Activated T-cell treated with anti-CD3 and anti-CD28 coated beads, Interleukin-2, amount 50 U/mL, for 72 hours (primary cell): Measurements from ENCODE around the gene IFNL4. TPM values are rescaled to one million over a fixed set of nuclear protein-coding genes. Genes with fewer than 3 reads are reported as not detected.

ENCODE experiments used
- ATAC-seq, 2 donors: fragments of 150-1000 bp; cut with Tn5 transposase; replicated peaks in 1 of 2; 2 replicates each; pipeline ENCODE4 v1.10.0; 2021; ENCODE audit warnings: moderate library complexity in 2 of 2, mild to moderate bottlenecking in 1 of 2
- DNase-seq, 2 donors: peaks; one replicate each; pipeline ENCODE4 v3.0.0; 2021 to 2022; ENCODE audit warnings: mixed read lengths in 1 of 2
- H3K27ac Mint-ChIP-seq: one replicate; pipeline ENCODE4 v1.8.0; 2022; ENCODE audit warnings: mild to moderate bottlenecking, moderate library complexity, mixed read lengths
- H3K27me3 Mint-ChIP-seq: one replicate; pipeline ENCODE4 v1.8.0; 2022; ENCODE audit warnings: low read depth, mixed read lengths
- H3K36me3 Mint-ChIP-seq, 2 donors: one replicate each; pipeline ENCODE4 v1.8.0; 2022; ENCODE audit warnings: mixed read lengths in 2 of 2, mild to moderate bottlenecking in 1 of 2; ENCODE audit not compliant: insufficient read depth in 2 of 2
- H3K4me1 Mint-ChIP-seq: one replicate; pipeline ENCODE4 v1.8.0; 2022; ENCODE audit warnings: low read depth, mixed read lengths
- H3K4me3 Mint-ChIP-seq, 2 donors: one replicate each; pipeline ENCODE4 v1.8.0; 2022; ENCODE audit warnings: mild to moderate bottlenecking in 2 of 2, mixed read lengths in 2 of 2, moderate library complexity in 2 of 2
- H3K9me3 Mint-ChIP-seq, 2 donors: one replicate each; pipeline ENCODE4 v1.8.0; 2022; ENCODE audit warnings: mixed read lengths in 2 of 2
- total RNA-seq, 2 donors: library from RNA; stranded (reverse); gene quantifications; one replicate each; pipeline ENCODE4 v1.2.3, GENCODE V29; 2022

Gene IFNL4
- total RNA-seq, 2 donors from 2014 or later: not detected

DNA sequence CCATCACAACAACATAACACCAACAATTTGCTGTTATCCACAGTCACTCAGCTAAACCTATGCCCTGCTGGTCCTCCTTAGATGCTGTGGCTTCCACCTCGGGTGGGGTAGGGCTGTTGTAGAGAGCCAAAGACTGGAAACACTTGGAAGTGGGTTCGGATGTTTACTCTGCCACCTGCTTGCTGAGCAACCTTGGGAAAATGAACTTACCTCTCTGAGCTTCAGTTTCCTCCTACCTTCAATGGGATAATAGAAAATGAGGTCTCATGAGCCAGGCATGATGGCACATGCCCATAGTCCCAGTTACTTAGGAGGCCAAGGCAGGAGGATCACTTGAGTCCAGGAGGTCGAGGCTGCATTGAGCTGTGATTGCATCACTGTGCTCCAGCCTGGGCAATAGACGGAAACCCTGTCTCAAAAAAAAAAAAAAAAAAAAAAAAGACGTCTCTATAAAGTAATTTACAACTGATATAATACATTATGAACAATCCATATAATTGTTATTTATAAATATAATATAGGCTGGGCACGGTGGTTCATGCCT lies 41.3 kb downstream of the IFNL4 start:
- Mint-ChIP-seq H3K4me1 (no peaks in the 10 kb centered on the region), H3K36me3 (no peaks in the 10 kb centered on the region)
- ATAC-seq: no peak

DNA sequence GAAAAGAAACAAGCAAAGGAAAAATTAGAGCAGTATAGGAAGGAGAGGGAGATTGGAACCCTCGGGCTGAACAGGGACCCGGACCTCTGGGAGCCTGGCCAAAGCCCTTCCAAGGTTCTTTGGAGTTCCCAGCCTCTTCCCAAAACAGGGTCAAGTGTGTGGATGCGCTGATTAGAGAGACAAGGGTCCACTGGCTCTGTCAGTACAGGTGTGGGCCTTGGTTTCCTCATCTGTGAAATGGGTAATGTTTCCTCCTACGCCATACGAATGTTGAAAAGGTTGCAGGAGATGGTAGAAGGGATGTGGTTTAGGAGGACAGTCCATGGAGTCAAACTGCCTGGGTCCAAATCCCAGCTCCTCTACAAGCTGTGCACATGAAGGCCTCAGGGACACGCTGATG lies 42.5 kb downstream of the IFNL4 start:
- Mint-ChIP-seq H3K4me1 (no peaks in the 10 kb centered on the region), H3K4me3 (no peak overlapping the region), H3K27me3 (peaks cover 34% of the 10 kb centered on the region), H3K9me3 (no peaks in the 10 kb centered on the region), H3K36me3 (no peaks in the 10 kb centered on the region), H3K27ac (no peak overlapping the region)
- DNase-seq (no peak), ATAC-seq (no peak)

More for the DNA sequence above, 41.3 kb downstream of the IFNL4 start:
- H3K27me3 Mint-ChIP-seq: peaks cover 22% of the 10 kb centered on the region
- DNase-seq: no peak
- no peak overlapping the region for H3K4me3 Mint-ChIP-seq
- H3K27ac Mint-ChIP-seq: no peak overlapping the region
- H3K9me3 Mint-ChIP-seq: no peaks in the 10 kb centered on the region

DNA sequence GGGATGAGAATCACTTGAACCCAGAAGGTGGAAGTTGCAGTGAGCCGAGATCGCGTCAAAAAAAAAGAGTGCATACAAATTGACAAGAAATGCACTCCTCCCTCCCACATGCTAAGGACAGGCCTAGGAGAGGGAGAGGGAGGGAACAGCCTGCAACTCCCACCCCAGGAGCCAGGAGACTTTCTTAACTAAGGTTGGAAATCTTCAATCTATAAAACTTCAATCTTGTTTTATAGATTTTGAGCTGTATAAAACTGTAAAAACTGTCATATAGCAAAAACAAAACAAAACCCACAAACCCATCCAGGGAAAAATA lies 43.2 kb downstream of the IFNL4 start:
- Mint-ChIP-seq H3K27ac (no peak overlapping the region), H3K4me1 (no peaks in the 10 kb centered on the region)
- ATAC-seq: no peak

DNA sequence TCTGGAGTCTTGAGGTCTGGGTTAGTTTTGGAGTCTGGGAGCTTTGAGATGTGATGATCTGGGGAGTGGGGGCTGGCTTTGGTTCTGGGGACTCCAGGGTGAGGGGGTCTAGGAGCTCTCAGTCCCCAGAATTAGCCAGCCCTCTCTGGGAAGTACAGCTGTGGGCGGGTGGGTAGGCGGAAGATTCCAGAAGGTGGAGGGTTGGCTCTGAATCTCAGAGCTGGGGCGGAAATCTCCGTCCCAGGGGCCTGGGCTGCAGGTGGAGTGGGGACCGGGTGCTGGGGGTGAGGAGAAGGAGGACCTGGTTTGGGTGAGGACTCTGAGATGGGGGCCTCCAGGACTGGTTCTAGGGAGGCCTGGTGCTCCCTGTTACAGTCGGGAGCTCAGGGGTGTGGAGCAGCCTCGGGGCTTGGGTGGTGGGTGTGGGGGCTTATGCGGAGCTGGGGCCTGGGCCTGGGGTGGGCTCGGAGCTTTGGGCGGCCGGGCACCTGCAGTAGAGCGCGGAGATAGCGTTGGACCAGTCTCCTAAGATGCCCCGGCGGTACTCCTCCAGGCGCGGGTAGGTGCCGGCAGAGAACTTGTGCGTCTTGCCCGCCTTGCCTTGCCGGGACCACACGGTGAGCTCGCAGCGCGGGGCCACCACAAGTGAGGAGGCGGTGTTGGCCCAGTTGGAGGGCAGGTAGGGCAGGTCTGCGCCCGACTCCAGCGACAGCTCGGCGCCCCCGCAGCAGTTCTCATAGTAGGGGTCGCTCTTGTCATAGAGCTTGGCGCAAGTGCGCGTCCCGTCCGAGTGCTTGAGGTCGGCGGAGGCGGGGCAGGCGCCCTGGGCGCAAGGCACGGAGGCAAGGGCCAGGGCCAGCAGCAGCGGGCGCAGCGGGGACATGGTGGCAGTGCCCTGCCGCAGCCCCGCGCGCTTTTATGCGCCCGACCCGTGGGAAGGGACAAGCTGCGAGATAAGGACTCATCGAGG lies 45.0 kb downstream of the IFNL4 start, which contains the start of gene SYCN:
Gene SYCN (minus strand): TSS at position 892 of the 970 bp plus-strand sequence. CDS start 9 bp downstream, at position 883.
- ATAC-seq (no peak), DNase-seq (no peak)
- Mint-ChIP-seq H3K4me3 (no peak within 1 kb of the TSS), H3K27me3 (peaks cover 57% of the 10 kb centered on the region), H3K4me1 (no peaks in the 10 kb centered on the region), H3K27ac (no peak within 1 kb of the TSS), H3K36me3 (no peaks in the 10 kb centered on the region), H3K9me3 (no peaks in the 10 kb centered on the region)

More for the DNA sequence above, 43.2 kb downstream of the IFNL4 start:
- no peak for DNase-seq
- no peaks in the 10 kb centered on the region for H3K9me3 Mint-ChIP-seq
- H3K27me3 Mint-ChIP-seq: peaks cover 41% of the 10 kb centered on the region
- H3K4me3 Mint-ChIP-seq: no peak overlapping the region
- no peaks in the 10 kb centered on the region for H3K36me3 Mint-ChIP-seq

DNA sequence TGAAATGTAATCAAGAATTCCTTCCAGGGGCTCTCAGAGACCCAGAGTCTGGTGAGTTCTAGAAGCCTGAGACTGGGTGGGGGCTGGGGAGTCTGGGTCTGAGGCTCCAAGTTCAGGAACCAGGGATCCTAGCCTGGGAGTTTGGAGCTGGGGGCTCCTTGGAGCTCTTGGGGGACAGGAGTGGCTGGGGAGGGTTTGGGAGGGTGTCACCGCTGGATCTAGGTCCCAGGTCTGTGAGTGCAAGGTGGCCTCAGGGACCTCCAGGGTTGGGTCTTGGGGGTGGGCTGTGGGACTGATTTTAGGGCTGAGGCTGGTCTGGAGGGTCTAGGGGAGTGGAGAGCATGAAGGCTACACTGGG lies 45.7 kb downstream of the IFNL4 start:
- Mint-ChIP-seq H3K27ac (no peak overlapping the region), H3K36me3 (no peaks in the 10 kb centered on the region), H3K9me3 (no peaks in the 10 kb centered on the region), H3K4me3 (no peak overlapping the region), H3K27me3 (peaks cover 64% of the 10 kb centered on the region), H3K4me1 (no peaks in the 10 kb centered on the region)
- ATAC-seq (no peak), DNase-seq (no peak)

DNA sequence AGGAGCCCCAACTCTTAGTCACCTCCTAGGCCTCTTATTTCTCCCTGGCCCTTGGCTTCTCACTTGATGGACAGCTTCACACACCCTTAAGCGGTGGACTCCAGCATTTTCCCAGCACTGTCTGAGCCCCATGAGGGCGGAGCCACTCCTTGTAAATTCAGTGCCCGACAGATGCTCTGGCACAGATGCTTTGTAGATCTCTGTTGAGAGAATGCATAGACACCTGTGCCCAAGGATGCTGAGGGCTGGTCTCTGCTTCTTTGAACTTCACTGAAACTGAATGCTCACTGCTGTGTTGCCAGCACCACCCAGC lies 47.9 kb downstream of the IFNL4 start:
- H3K9me3 Mint-ChIP-seq: no peaks in the 10 kb centered on the region
- peaks cover 85% of the 10 kb centered on the region for H3K27me3 Mint-ChIP-seq
- no peak for ATAC-seq
- peaks cover 0 to 2% of the 10 kb centered on the region in 2 donors for H3K36me3 Mint-ChIP-seq
- H3K4me1 Mint-ChIP-seq: peaks cover 16% of the 10 kb centered on the region
- no peak overlapping the region for H3K4me3 Mint-ChIP-seq
- no peak overlapping the region for H3K27ac Mint-ChIP-seq
- no peak for DNase-seq

DNA sequence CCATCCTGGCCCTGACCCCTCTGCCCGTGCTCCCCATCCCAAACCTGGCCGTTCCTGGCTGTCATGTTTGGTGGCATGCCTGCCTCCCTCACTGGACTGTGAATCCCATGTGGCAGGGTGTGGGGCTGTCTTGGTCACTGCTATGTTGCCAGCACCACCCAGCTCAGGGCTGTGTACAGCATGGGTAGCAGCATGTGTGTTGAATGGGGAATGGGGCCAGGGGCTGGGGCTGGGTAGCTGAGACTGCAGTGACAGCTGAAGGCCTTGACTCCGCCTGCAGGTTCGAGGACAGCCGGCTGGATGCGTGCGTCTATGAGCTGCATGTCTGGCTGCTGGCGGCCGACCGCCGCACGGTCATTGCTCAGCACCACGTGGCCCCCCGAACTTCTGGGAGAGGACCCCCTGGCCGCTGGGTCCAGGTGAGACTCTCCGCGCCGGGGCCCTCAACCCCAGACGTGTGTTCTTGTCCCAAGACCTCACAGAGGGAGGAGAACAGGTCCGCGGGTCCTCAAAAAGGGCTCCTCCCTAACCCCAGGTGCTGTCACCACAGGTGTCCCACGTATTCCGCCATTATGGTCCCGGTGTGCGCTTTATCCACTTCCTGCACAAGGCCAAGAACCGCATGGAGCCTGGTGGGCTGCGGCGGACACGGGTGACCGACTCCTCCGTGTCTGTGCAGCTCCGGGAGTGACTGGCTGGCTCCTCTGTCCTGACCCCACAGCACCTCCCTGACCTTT lies 48.4 kb downstream of the IFNL4 start:
- H3K9me3 Mint-ChIP-seq: no peaks in the 10 kb centered on the region
- no peak overlapping the region for H3K4me3 Mint-ChIP-seq
- ATAC-seq: no peak
- H3K36me3 Mint-ChIP-seq: peaks cover 0 to 2% of the 10 kb centered on the region in 2 donors
- H3K4me1 Mint-ChIP-seq: peaks cover 22% of the 10 kb centered on the region
- peaks cover 90% of the 10 kb centered on the region for H3K27me3 Mint-ChIP-seq
- no peak overlapping the region for H3K27ac Mint-ChIP-seq
- DNase-seq: no peak

DNA sequence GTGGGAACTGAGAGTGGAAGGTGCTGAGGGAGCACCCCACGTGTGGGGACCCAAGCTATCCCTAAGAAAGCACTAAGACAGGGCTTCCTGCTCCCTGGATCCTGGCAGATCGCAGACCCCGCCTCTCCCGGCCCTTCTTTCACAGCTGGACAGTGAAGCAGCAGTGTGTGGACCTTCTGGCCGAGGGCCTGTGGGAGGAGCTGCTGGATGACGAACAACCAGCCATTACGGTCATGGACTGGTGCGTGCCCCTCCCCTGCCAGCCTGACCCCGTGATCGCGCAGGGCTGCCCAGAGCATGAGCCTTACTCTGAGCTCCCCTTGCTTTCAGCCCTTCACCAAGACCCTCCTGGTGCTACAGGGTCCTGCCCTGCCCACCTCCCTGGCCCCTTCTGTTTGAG lies 49.6 kb downstream of the IFNL4 start:
- Mint-ChIP-seq H3K36me3 (peaks cover 0 to 2% of the 10 kb centered on the region in 2 donors), H3K27ac (no peak overlapping the region), H3K4me3 (no peak overlapping the region), H3K27me3 (peaks cover 91% of the 10 kb centered on the region), H3K9me3 (no peaks in the 10 kb centered on the region), H3K4me1 (peaks cover 25% of the 10 kb centered on the region)
- DNase-seq (no peak), ATAC-seq (no peak)

DNA sequence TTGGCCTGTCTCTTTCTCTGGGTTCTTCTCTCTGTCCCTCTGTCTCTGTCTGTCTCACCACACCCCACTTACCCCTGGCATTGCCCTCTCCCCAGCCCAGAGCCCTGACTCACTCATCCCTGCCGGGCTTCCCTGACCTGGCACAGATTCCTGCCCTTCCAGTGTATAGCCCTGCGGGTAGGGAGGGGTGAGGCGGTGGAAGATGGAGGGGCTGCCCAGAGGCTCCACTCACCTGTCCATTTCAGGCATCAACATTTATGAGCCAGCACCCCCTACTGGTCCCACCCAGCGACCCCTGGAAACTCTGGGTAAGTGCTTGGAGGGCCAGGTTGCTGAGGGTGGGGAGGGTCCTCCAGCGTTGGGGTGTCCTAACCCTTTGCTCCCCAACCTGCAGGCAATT lies 50.8 kb downstream of the IFNL4 start:
- Mint-ChIP-seq H3K27me3 (peaks cover 86% of the 10 kb centered on the region), H3K27ac (no peak overlapping the region), H3K36me3 (peaks cover 0 to 2% of the 10 kb centered on the region in 2 donors), H3K4me3 (peak overlapping the region; percentile 58 to 66), H3K9me3 (no peaks in the 10 kb centered on the region), H3K4me1 (peaks cover 25% of the 10 kb centered on the region)
- no peak for ATAC-seq
- DNase-seq: no peak

DNA sequence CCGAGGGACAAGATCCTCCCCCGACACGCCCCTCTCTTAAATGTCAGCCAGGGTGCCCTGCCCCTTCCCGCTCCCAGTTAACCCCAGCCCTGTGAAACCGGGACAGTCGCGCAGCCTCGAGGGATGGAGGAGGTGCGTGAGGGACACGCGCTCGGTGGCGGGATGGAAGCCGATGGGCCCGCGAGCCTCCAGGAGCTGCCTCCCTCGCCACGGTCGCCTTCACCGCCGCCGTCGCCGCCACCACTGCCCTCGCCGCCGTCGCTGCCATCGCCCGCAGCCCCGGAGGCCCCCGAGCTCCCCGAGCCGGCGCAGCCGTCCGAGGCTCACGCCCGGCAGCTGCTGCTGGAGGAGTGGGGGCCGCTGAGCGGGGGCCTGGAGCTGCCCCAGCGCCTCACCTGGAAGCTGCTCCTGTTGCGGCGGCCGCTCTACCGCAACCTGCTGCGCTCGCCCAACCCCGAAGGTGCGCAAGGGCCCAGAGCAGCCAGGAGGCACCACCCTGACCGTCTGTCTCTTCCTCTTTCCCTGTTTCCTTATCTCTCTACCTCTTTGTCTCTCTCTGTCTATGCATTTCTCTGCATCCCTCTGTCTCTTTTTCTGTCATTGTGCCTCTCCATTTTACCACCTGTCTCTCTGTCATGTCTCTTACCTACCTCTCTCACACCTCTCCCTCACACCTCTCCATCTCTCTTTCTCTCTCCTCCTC lies 51.6 kb downstream of the IFNL4 start, which contains the start of gene NCCRP1:
Gene NCCRP1 (plus strand): TSS at position 105 of the 703 bp plus-strand sequence. CDS start 19 bp downstream, at position 124.
- peak within 1 kb of the TSS; percentile 58 to 66 for H3K4me3 Mint-ChIP-seq
- peak; percentile 10 to 12 for DNase-seq
- peak; percentile 21 to 25 for ATAC-seq
- H3K27ac Mint-ChIP-seq: no peak within 1 kb of the TSS
- peaks cover 25% of the 10 kb centered on the region for H3K4me1 Mint-ChIP-seq
- peaks cover 0 to 2% of the 10 kb centered on the region in 2 donors for H3K36me3 Mint-ChIP-seq
- H3K9me3 Mint-ChIP-seq: no peaks in the 10 kb centered on the region
- H3K27me3 Mint-ChIP-seq: peaks cover 80% of the 10 kb centered on the region

DNA sequence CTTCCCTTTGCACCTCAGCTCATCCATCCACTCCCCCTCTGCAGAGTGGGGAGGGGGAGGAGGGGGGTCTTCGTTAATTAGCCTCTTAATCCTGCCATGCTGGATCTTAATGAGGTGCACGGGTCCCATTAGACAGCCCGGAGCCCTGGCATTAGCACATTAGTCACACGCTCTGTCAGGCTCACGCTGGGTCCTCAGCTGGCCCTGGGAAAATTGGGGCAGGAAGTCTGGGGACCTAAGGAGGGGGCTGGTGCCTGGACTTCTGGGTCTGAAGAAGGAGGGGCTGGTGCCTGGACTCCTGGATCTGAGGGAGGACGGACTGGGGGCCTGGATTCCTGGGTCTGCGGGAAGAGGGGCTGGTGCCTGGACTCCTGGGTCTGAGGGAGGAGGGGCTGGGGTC lies 52.3 kb downstream of the IFNL4 start:
- no peak for DNase-seq
- Mint-ChIP-seq H3K4me3 (peak overlapping the region in 1 of 2 donors; percentile 39), H3K27me3 (peaks cover 73% of the 10 kb centered on the region), H3K9me3 (no peaks in the 10 kb centered on the region), H3K27ac (no peak overlapping the region), H3K36me3 (peaks cover 0 to 2% of the 10 kb centered on the region in 2 donors), H3K4me1 (peaks cover 25% of the 10 kb centered on the region)
- ATAC-seq: no peak
